ENCODE measurements around the gene EPM2A. TPM values are rescaled to one million over a fixed set of nuclear protein-coding genes. Genes with fewer than 3 reads are reported as not detected.

Gene EPM2A
- total RNA-seq, 1 donor, result 11.6 TPM

DNA sequence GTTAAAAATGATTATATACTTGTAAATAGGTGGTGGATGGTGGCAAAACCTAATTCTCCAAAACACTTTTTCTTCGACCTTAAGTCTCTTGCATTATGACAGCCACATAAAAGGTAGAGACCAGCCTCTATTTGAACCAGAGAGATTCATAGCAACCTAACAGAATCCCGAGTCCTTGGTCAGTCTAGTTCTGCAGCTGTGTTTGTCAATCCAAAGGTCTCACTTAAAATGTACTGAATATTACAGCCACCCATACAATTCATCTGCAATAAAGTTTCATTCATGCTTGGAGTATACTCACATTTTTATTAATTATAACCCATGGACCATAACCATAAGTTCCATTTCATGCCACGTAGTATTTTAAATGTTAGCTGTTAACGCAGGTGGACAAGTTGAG, 87.2 kb downstream of the EPM2A start:
- no peak for DNase-seq (ENCODE audit: insufficient read length, low spot score, missing footprints)
- TF ChIP-seq, protein P1, sequence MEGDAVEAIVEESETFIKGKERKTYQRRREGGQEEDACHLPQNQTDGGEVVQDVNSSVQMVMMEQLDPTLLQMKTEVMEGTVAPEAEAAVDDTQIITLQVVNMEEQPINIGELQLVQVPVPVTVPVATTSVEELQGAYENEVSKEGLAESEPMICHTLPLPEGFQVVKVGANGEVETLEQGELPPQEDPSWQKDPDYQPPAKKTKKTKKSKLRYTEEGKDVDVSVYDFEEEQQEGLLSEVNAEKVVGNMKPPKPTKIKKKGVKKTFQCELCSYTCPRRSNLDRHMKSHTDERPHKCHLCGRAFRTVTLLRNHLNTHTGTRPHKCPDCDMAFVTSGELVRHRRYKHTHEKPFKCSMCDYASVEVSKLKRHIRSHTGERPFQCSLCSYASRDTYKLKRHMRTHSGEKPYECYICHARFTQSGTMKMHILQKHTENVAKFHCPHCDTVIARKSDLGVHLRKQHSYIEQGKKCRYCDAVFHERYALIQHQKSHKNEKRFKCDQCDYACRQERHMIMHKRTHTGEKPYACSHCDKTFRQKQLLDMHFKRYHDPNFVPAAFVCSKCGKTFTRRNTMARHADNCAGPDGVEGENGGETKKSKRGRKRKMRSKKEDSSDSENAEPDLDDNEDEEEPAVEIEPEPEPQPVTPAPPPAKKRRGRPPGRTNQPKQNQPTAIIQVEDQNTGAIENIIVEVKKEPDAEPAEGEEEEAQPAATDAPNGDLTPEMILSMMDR (IDR thresholded peaks at IDR 0.05; ENCODE audit: extremely low read depth, low read depth, low read length), result no peak
- no peak overlapping the region for H3K27ac ChIP-seq (ENCODE audit: low read depth, low read length)

GRCh38 chr6:145647602-145648001, 87.7 kb downstream of the EPM2A start:
- TF ChIP-seq, protein P1 (IDR thresholded peaks at IDR 0.05; ENCODE audit: extremely low read depth, low read depth, low read length), result no peak
- DNase-seq (ENCODE audit: insufficient read length, low spot score, missing footprints), result no peak
- Histone ChIP-seq H3K4me1 (ENCODE audit: insufficient read depth, low read length) (no peaks in the 10 kb centered on the region), H4K20me1 (ENCODE audit: insufficient read depth, low read length) (no peaks in the 10 kb centered on the region), H3K27ac (ENCODE audit: low read depth, low read length) (no peak overlapping the region), H2AFZ (ENCODE audit: low read length) (no peak overlapping the region), H3K4me3 (ENCODE audit: insufficient read depth, low read length) (no peak overlapping the region), H3K27me3 (ENCODE audit: insufficient read depth, low read length) (no peaks in the 10 kb centered on the region), H3K79me2 (ENCODE audit: insufficient read depth, low read length) (no peaks in the 10 kb centered on the region), H3K9me3 (ENCODE audit: low read depth, low read length) (no peaks in the 10 kb centered on the region), H3K36me3 (ENCODE audit: insufficient read depth, low read length) (no peaks in the 10 kb centered on the region), H3K4me2 (ENCODE audit: insufficient read depth, low read length) (no peak overlapping the region)

More for the DNA sequence above, 87.2 kb downstream of the EPM2A start:
- Histone ChIP-seq H3K9me3 (ENCODE audit: low read depth, low read length) (no peaks in the 10 kb centered on the region), H3K4me3 (ENCODE audit: insufficient read depth, low read length) (no peak overlapping the region), H2AFZ (ENCODE audit: low read length) (no peak overlapping the region), H3K4me2 (ENCODE audit: insufficient read depth, low read length) (no peak overlapping the region), H3K36me3 (ENCODE audit: insufficient read depth, low read length) (no peaks in the 10 kb centered on the region), H3K4me1 (ENCODE audit: insufficient read depth, low read length) (no peaks in the 10 kb centered on the region), H3K79me2 (ENCODE audit: insufficient read depth, low read length) (no peaks in the 10 kb centered on the region), H4K20me1 (ENCODE audit: insufficient read depth, low read length) (no peaks in the 10 kb centered on the region), H3K27me3 (ENCODE audit: insufficient read depth, low read length) (no peaks in the 10 kb centered on the region)

GRCh38 chr6:145643760-145644159, 91.6 kb downstream of the EPM2A start:
- Histone ChIP-seq H2AFZ (ENCODE audit: low read length) (no peak overlapping the region), H4K20me1 (ENCODE audit: insufficient read depth, low read length) (no peaks in the 10 kb centered on the region), H3K27me3 (ENCODE audit: insufficient read depth, low read length) (no peaks in the 10 kb centered on the region), H3K4me2 (ENCODE audit: insufficient read depth, low read length) (no peak overlapping the region), H3K9me3 (ENCODE audit: low read depth, low read length) (no peaks in the 10 kb centered on the region), H3K27ac (ENCODE audit: low read depth, low read length) (no peak overlapping the region), H3K36me3 (ENCODE audit: insufficient read depth, low read length) (no peaks in the 10 kb centered on the region), H3K4me1 (ENCODE audit: insufficient read depth, low read length) (no peaks in the 10 kb centered on the region), H3K79me2 (ENCODE audit: insufficient read depth, low read length) (no peaks in the 10 kb centered on the region), H3K4me3 (ENCODE audit: insufficient read depth, low read length) (no peak overlapping the region)
- TF ChIP-seq, protein P1 (IDR thresholded peaks at IDR 0.05; ENCODE audit: extremely low read depth, low read depth, low read length), result no peak
- no peak for DNase-seq (ENCODE audit: insufficient read length, low spot score, missing footprints)

- TF ChIP-seq, protein P1 (IDR thresholded peaks at IDR 0.05; ENCODE audit: extremely low read depth, low read depth, low read length), result peak; percentile 90
- H3K4me1 ChIP-seq (ENCODE audit: insufficient read depth, low read length), result no peaks in the 10 kb centered on the region
- H3K4me2 ChIP-seq (ENCODE audit: insufficient read depth, low read length), result peak overlapping the region; percentile 35
- no peak overlapping the region for H2AFZ ChIP-seq (ENCODE audit: low read length)
- no peak overlapping the region for H3K27ac ChIP-seq (ENCODE audit: low read depth, low read length)
- no peaks in the 10 kb centered on the region for H3K27me3 ChIP-seq (ENCODE audit: insufficient read depth, low read length)
- no peak overlapping the region for H3K4me3 ChIP-seq (ENCODE audit: insufficient read depth, low read length)
- no peaks in the 10 kb centered on the region for H4K20me1 ChIP-seq (ENCODE audit: insufficient read depth, low read length)
- H3K36me3 ChIP-seq (ENCODE audit: insufficient read depth, low read length), result no peaks in the 10 kb centered on the region
- no peaks in the 10 kb centered on the region for H3K9me3 ChIP-seq (ENCODE audit: low read depth, low read length)
- no peaks in the 10 kb centered on the region for H3K79me2 ChIP-seq (ENCODE audit: insufficient read depth, low read length)
- DNase-seq (ENCODE audit: insufficient read length, low spot score, missing footprints), result peak; percentile 90
Observed at GRCh38 chr6:145633981-145634627, 101.2 kb downstream of the EPM2A start.

All from osteoblast (primary cell).